HG03039 (cell line): Measurements from ENCODE around the gene KIF26B.
"Not testable (repeated sequence)": the region's sequence is repeated elsewhere in the genome, so short reads cannot be mapped to it uniquely, and the experiment has no call there.

ENCODE experiments used
- ATAC-seq: cut with Tn5 transposase; IDR thresholded peaks from one replicate; pipeline ENCODE4 v1.9.1; 2021; ENCODE audit warnings: mild to moderate bottlenecking, moderate library complexity; ENCODE audit not compliant: unreplicated experiment

Gene KIF26B

GRCh38 chr1:245341743-245342142, 187.0 kb downstream of the KIF26B start:
- ATAC-seq = no peak

- no peak for ATAC-seq
Observed at GRCh38 chr1:245345191-245345884, 190.6 kb downstream of the KIF26B start.

- no peak for ATAC-seq
Observed at GRCh38 chr1:245348626-245349025, 193.8 kb downstream of the KIF26B start.

GRCh38 chr1:245353411-245353810, 198.6 kb downstream of the KIF26B start:
- no peak for ATAC-seq

- ATAC-seq = no peak
Observed at GRCh38 chr1:245353915-245354775, 199.4 kb downstream of the KIF26B start.

GRCh38 chr1:245355851-245356630, 201.3 kb downstream of the KIF26B start:
- not testable (repeated sequence) for ATAC-seq

- no peak for ATAC-seq
Observed at GRCh38 chr1:245356891-245357585, 202.3 kb downstream of the KIF26B start.

GRCh38 chr1:245359101-245359680, 204.4 kb downstream of the KIF26B start:
- ATAC-seq = not testable (repeated sequence)

GRCh38 chr1:245361065-245361464, 206.3 kb downstream of the KIF26B start:
- no peak for ATAC-seq

- ATAC-seq = no peak
Observed at GRCh38 chr1:245361951-245362350, 207.2 kb downstream of the KIF26B start.

- no peak for ATAC-seq
Observed at GRCh38 chr1:245363461-245364200, 208.8 kb downstream of the KIF26B start.

GRCh38 chr1:245365095-245366020, 210.6 kb downstream of the KIF26B start:
- no peak for ATAC-seq

GRCh38 chr1:245366886-245367285, 212.1 kb downstream of the KIF26B start:
- ATAC-seq = no peak

GRCh38 chr1:245370175-245370825, 215.5 kb downstream of the KIF26B start:
- ATAC-seq = no peak

- ATAC-seq = no peak
Observed at GRCh38 chr1:245370905-245371581, 216.3 kb downstream of the KIF26B start.

GRCh38 chr1:245373131-245373530, 218.3 kb downstream of the KIF26B start:
- no peak for ATAC-seq

GRCh38 chr1:245375789-245376460, 221.1 kb downstream of the KIF26B start:
- no peak for ATAC-seq
